ENCODE measurements around the gene FBXO28. TPM values are rescaled to one million over a fixed set of nuclear protein-coding genes. Genes with fewer than 3 reads are reported as not detected.

FBXO28 gene
- total RNA-seq, 2 donors from 2014 or later, result 29.0 to 40.0 TPM

GRCh38 chr1:224170343-224170742 is 56.4 kb downstream of the FBXO28 start:
- Histone ChIP-seq H3K27me3 (replicated peaks; ENCODE audit: insufficient read depth) (no peaks in the 10 kb centered on the region), H3K4me3 (no peak overlapping the region), H3K9me3 (no peaks in the 10 kb centered on the region), H3K27ac (no peak overlapping the region), H3K36me3 (no peaks in the 10 kb centered on the region), H3K4me1 (replicated peaks) (no peaks in the 10 kb centered on the region)
- TF ChIP-seq POLR2AphosphoS5 (IDR thresholded peaks at IDR 0.05) (no peak), CTCF (IDR thresholded peaks at IDR 0.05) (no peak), POLR2A (IDR thresholded peaks at IDR 0.05) (no peak)
- DNase-seq (ENCODE audit: low spot score), result no peak
- intact Hi-C loops (cut with DNase I), result no loop called here
- 95% methylated on average over 4 of the region's 4 CpGs for WGBS

GRCh38 chr1:224170748-224171478 is 57.0 kb downstream of the FBXO28 start:
- Histone ChIP-seq H3K36me3 (no peaks in the 10 kb centered on the region), H3K4me3 (no peak overlapping the region), H3K9me3 (no peaks in the 10 kb centered on the region), H3K27ac (no peak overlapping the region), H3K4me1 (replicated peaks) (no peaks in the 10 kb centered on the region), H3K27me3 (replicated peaks; ENCODE audit: insufficient read depth) (no peaks in the 10 kb centered on the region)
- WGBS, result 78% methylated on average over 9 of the region's 9 CpGs
- DNase-seq (ENCODE audit: low spot score), result no peak
- peak; percentile 4 for TF ChIP-seq POLR2AphosphoS5 (IDR thresholded peaks at IDR 0.05)
- TF ChIP-seq CTCF (IDR thresholded peaks at IDR 0.05), result peak in 3 of 4 experiments; percentile 19 to 50 (median 42)
- TF ChIP-seq POLR2A (IDR thresholded peaks at IDR 0.05), result no peak
- intact Hi-C loops (cut with DNase I), result no loop called here

- TF ChIP-seq POLR2A (IDR thresholded peaks at IDR 0.05) (no peak), POLR2AphosphoS5 (IDR thresholded peaks at IDR 0.05) (no peak), CTCF (IDR thresholded peaks at IDR 0.05) (no peak)
- no peaks in the 10 kb centered on the region for H3K9me3 ChIP-seq
- no peaks in the 10 kb centered on the region for H3K4me1 ChIP-seq (replicated peaks)
- H3K36me3 ChIP-seq, result no peaks in the 10 kb centered on the region
- no peak overlapping the region for H3K27ac ChIP-seq
- intact Hi-C loops (cut with DNase I), result no loop called here
- no peak overlapping the region for H3K4me3 ChIP-seq
- no peaks in the 10 kb centered on the region for H3K27me3 ChIP-seq (replicated peaks; ENCODE audit: insufficient read depth)
- DNase-seq (ENCODE audit: low spot score), result no peak
- 97% methylated on average over 3 of the region's 3 CpGs for WGBS
These were observed 58.3 kb downstream of the FBXO28 start for GRCh38 chr1:224172229-224172628.

- no peaks in the 10 kb centered on the region for H3K27me3 ChIP-seq (replicated peaks; ENCODE audit: insufficient read depth)
- 27% methylated on average over 5 of the region's 5 CpGs for WGBS
- no peak overlapping the region for H3K27ac ChIP-seq
- intact Hi-C loops (cut with DNase I), result no loop called here
- H3K9me3 ChIP-seq, result no peaks in the 10 kb centered on the region
- H3K4me1 ChIP-seq (replicated peaks), result no peaks in the 10 kb centered on the region
- DNase-seq (ENCODE audit: low spot score), result no peak
- H3K4me3 ChIP-seq, result no peak overlapping the region
- no peaks in the 10 kb centered on the region for H3K36me3 ChIP-seq
- TF ChIP-seq POLR2AphosphoS5 (IDR thresholded peaks at IDR 0.05) (peak; percentile 5), CTCF (IDR thresholded peaks at IDR 0.05) (no peak)
These were observed 59.6 kb downstream of the FBXO28 start for GRCh38 chr1:224173523-224173922.

- Histone ChIP-seq H3K36me3 (no peaks in the 10 kb centered on the region), H3K27ac (no peak overlapping the region), H3K9me3 (no peaks in the 10 kb centered on the region), H3K4me1 (replicated peaks) (peaks cover 1% of the 10 kb centered on the region), H3K4me3 (peak overlapping the region in 1 of 2 donors; percentile 7), H3K27me3 (replicated peaks; ENCODE audit: insufficient read depth) (no peaks in the 10 kb centered on the region)
- no peak for TF ChIP-seq CTCF (IDR thresholded peaks at IDR 0.05)
- no peak for TF ChIP-seq POLR2AphosphoS5 (IDR thresholded peaks at IDR 0.05)
- no peak for TF ChIP-seq POLR2A (IDR thresholded peaks at IDR 0.05)
- intact Hi-C loops (cut with DNase I), result no loop called here
- no peak for DNase-seq (ENCODE audit: low spot score)
- 10% methylated on average over 21 of the region's 21 CpGs for WGBS
These were observed 61.7 kb downstream of the FBXO28 start for GRCh38 chr1:224175617-224176016.

Measured in prostate gland (tissue), 2 donors.